Stimulated activated CD8-positive, alpha-beta memory T cell treated with anti-CD3 and anti-CD28 coated beads, Interleukin-4, amount 100 ng/mL, for 24 hours (primary cell): ENCODE results near the gene POLD4.
"Not testable (repeated sequence)": the region's sequence is repeated elsewhere in the genome, so short reads cannot be mapped to it uniquely, and the experiment has no call there.

ENCODE experiments used
- DNase-seq: peaks from one replicate; pipeline ENCODE4 v3.0.0-alpha.2; 2020; ENCODE audit warnings: low read depth

The POLD4 gene

GRCh38 chr11:67352546-67353316, 615 bp downstream of the POLD4 start:
- no peak for DNase-seq

- no peak for DNase-seq
Observed at GRCh38 chr11:67351275-67352005, 1.9 kb downstream of the POLD4 start.

GRCh38 chr11:67349928-67350465, 3.3 kb downstream of the POLD4 start:
- DNase-seq = no peak

GRCh38 chr11:67349457-67349856, 3.9 kb downstream of the POLD4 start:
- DNase-seq = no peak

- no peak for DNase-seq
Observed at GRCh38 chr11:67349036-67349435, 4.3 kb downstream of the POLD4 start.

GRCh38 chr11:67347964-67348749, 5.2 kb downstream of the POLD4 start:
- no peak for DNase-seq

GRCh38 chr11:67345920-67346819, 7.2 kb downstream of the POLD4 start:
- DNase-seq = no peak

GRCh38 chr11:67345247-67345919, 8.0 kb downstream of the POLD4 start:
- no peak for DNase-seq

GRCh38 chr11:67344264-67344663, 9.1 kb downstream of the POLD4 start:
- DNase-seq = no peak

- DNase-seq = no peak
Observed at GRCh38 chr11:67337257-67337656, 16.1 kb downstream of the POLD4 start.

GRCh38 chr11:67332081-67332691, 21.2 kb downstream of the POLD4 start:
- DNase-seq = no peak

GRCh38 chr11:67323526-67323925, 29.8 kb downstream of the POLD4 start:
- DNase-seq = no peak

GRCh38 chr11:67322049-67322448, 31.3 kb downstream of the POLD4 start:
- DNase-seq = no peak

GRCh38 chr11:67321313-67321871, 32.0 kb downstream of the POLD4 start:
- no peak for DNase-seq

- no peak for DNase-seq
Observed at GRCh38 chr11:67320691-67321090, 32.7 kb downstream of the POLD4 start.

GRCh38 chr11:67320011-67320410, 33.3 kb downstream of the POLD4 start:
- no peak for DNase-seq

GRCh38 chr11:67318876-67319275, 34.5 kb downstream of the POLD4 start:
- not testable (repeated sequence) for DNase-seq

GRCh38 chr11:67317888-67318555, 35.3 kb downstream of the POLD4 start:
- no peak for DNase-seq

GRCh38 chr11:67317205-67317887, 36.0 kb downstream of the POLD4 start:
- DNase-seq = peak; percentile 98
